HEK293T (cell line): ENCODE results near the gene IL1R2.

Experiments
- ARNT ChIP-seq: fragments of 450-650 bp; IDR thresholded peaks from 2 replicates; pipeline ENCODE4 v1.6.1; 2017; ENCODE audit warnings: mild to moderate bottlenecking
- FOXA1 ChIP-seq: fragments of 450-650 bp; IDR thresholded peaks from 2 replicates; pipeline ENCODE4 v1.6.1; 2016; ENCODE audit warnings: mild to moderate bottlenecking
- FOXK2 ChIP-seq: fragments of 450-650 bp; IDR thresholded peaks from 2 replicates; pipeline ENCODE4 v1.6.1; 2016; ENCODE audit warnings: mild to moderate bottlenecking
- FOXM1 ChIP-seq: fragments of 450-650 bp; IDR thresholded peaks from 2 replicates; pipeline ENCODE4 v1.6.1; 2017; ENCODE audit warnings: mild to moderate bottlenecking, borderline replicate concordance
- SP1 ChIP-seq: fragments of 450-650 bp; IDR thresholded peaks from 2 replicates; pipeline ENCODE4 v1.6.1; 2017
- SUZ12 ChIP-seq: fragments of 450-650 bp; IDR thresholded peaks from 2 replicates; pipeline ENCODE4 v1.6.1; 2016; ENCODE audit warnings: mild to moderate bottlenecking

DNA sequence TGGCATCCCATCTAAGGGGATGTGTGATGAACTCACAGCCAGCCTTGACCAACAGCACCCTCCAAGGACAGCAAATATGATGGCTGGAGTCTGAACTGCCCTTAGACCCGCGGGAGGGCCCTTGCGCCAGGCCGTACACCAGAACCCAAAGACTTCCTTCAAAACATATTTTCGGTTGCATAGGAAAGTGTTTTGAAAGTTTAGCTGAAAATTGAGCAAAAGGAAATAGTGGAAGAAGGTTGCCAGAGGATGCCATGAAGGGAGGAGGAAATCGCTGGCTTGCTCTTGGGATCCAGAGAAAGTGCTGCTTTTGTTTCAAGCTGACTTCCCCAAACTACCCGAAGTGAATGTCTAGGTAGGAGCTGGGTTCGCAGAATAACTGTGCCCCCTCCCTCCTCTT is 61.3 kb downstream of the IL1R2 start:
- no peak for TF ChIP-seq FOXA1
- TF ChIP-seq FOXK2: no peak
- no peak for TF ChIP-seq SP1
- no peak for TF ChIP-seq FOXM1
- no peak for TF ChIP-seq SUZ12
- no peak for TF ChIP-seq ARNT
